Kidney glomerular epithelial cell (primary cell): Measurements from ENCODE around the gene MROH7.

ENCODE experiments used
- DNase-seq: peaks from one replicate; lab custom pipeline; 2025; lab: John Stamatoyannopoulos, UW

Gene MROH7

GRCh38 chr1:54651608-54652007 lies 10.0 kb downstream of the MROH7 start:
- no peak for DNase-seq

DNA sequence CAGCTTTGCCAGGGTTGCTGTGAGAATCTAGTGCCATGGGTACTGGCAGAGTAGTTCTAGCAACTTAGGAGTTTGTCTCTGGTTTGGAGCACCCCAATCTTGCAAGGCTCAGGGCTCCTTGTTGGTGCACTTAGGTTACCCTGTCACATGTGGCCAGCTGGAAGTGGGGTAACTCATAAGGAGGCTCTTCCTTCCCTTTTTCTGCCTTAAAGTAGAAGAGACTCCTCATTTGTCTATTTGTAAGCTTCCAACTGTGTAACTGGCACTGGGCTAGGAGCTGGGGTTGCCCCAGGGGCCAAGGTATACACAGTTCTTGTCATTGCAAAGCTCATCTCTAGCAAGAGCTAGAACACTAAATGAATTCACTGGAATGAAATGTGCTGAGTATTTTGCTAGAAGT lies 10.6 kb downstream of the MROH7 start:
- no peak for DNase-seq

GRCh38 chr1:54653036-54653435 lies 11.4 kb downstream of the MROH7 start:
- no peak for DNase-seq

GRCh38 chr1:54658164-54658913 lies 16.8 kb downstream of the MROH7 start:
- no peak for DNase-seq

- DNase-seq = no peak
These were observed 22.1 kb downstream of the MROH7 start for GRCh38 chr1:54663725-54664124.

GRCh38 chr1:54664364-54664763 lies 22.8 kb downstream of the MROH7 start:
- no peak for DNase-seq

DNA sequence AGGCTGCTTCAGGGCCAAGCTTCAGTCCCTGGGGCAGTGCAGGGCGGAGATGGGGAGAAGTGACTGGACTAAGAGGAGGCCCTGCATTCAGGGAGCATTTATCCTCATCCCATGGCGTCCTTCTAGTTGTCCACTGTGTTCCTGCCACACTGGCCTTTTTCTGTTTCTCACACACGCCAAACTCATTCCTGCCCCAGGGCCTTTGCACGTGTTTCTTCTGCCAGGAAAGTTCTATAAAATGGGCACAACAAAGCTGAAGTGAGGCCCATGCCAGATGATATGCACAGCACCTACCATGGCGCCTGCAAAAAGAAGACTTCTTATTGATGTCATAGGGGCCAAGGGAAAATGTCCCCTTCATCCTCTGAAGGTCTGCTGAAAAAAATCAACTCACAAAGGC lies 24.3 kb downstream of the MROH7 start:
- no peak for DNase-seq

- no peak for DNase-seq
These were observed 24.7 kb downstream of the MROH7 start for GRCh38 chr1:54666333-54666732.

DNA sequence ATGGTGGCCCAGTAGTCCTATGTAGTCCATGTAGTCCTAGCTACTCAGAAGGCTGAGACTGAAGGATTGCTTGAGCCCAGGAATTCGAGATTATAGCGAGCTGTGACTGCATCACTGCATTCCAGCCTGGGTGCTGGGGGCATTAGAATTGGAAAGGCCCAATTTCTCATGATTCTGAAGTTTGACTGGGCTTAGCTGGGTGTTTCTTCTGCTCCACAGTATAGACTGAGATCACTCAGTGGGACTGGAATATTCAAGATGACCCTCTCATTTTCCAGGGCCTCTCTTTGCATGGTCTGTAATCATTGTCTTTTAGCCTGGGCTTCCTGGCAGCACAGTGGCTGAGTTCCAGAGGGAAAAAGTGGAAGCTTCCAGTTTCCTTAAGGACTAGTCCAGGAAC lies 26.2 kb downstream of the MROH7 start:
- DNase-seq = no peak

GRCh38 chr1:54668567-54668966 lies 27.0 kb downstream of the MROH7 start:
- DNase-seq = no peak

DNA sequence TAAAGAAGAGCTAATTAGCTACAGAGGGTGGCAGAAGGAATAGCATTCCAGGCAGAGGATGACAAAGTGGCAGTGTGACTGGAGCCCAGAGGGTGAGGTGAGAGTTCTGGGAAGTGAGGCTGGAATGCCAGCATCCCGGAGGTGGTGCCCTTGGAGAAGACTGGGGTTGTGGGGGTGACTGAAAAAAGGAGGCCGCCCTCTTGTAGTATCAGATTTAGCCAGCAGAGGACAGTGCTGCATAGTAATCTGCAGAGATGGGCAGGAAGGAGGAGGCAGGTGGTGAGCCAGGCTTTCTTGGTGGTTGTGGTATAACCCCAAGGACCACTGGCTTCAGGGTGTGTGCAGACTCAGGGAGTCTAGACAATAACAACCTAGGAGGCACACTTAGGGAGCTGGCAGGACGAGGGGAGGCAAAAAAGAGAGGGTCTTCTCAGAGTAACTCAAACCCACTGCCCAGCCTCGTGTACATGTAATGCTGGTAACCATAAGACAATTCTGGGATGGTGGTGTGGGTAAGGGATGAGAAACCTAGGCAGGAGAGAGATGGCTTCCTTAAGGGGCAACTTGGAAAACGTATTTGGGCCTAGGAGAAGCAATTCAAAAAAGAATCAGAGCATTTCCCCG lies 30.5 kb downstream of the MROH7 start:
- DNase-seq = peak; percentile 11

- DNase-seq = no peak
These were observed 37.4 kb downstream of the MROH7 start for GRCh38 chr1:54678776-54679643.

DNA sequence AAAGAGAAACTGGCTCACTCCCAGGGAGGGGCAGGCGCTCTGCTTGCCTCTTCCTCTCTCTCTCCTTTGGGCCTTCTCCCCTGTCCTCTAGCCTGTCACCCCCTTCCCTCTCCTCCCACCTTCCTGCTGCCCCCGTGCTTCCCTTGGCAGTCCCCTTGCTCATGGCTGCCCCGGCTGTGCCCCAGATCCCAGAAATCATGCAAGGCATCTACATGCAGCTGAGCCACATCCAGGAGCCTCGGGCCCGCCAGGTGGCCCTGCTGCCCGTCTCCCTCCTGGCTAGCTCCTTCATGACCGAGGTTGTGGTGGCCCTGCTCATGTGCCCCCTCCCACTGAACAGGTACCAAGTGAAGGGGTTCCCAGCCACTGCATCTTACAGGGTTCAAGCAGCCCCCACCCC lies 38.1 kb downstream of the MROH7 start:
- DNase-seq = no peak

DNA sequence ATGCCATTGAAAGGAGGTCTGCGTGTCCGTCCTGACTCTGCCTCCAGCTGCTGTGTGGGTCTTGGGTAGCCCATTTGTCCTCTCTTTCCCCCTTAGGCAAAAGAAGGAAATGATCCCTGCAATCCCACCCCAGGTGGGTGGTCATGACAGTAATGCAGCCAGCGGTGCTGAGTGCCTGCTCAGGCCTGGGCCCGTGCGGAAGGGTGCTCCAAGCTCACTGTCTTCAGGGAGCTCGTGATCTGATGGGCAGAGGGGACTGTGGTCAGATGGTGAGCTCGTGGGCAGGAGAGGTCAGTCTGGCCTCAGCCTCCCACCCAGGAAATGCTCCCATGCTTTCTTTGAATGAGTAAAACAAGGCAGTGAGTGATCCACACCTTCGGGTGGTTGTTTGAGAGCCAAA lies 38.8 kb downstream of the MROH7 start:
- DNase-seq = no peak

DNA sequence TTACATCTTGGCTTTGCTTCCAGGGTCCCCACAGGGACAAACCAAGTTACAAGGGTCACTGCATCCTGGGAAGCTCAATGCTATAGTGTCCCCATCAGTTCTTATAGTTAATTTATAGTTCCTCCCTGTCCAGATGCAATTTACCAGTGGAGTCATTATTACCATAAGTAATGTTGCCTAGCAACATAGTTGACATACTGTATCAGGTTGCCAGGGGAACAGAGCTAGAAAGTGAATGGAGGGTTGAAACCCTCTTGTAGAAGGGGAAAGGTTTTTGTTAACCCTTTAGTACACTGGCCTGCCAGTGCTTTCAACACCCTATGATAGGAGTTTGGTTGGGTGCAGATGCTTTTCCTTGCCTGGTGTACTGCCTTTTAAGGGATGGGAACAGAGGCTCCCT lies 39.8 kb downstream of the MROH7 start:
- DNase-seq = no peak

GRCh38 chr1:54683453-54683852 lies 41.9 kb downstream of the MROH7 start:
- DNase-seq = no peak

- DNase-seq = no peak
These were observed 43.8 kb downstream of the MROH7 start for GRCh38 chr1:54685335-54685905.

DNA sequence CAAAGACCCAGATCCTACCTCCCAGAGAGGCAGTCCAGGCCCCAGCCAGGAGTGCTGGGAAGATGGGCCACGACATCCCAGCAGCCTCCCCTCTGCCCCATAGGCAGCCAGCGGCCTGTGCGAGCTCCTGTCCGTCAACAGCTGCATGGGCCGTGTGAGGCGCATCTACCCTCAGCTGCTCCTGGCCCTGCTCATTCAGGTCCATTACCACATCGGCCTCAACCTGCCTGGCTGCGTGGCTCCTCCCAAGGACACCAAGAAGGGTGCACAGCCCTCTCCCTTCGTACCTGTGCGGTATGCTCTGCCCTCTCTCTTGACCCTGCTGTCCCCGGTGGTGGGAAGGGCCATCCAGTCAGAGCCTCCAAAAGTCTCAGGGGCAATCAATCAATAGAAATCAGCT lies 44.6 kb downstream of the MROH7 start:
- DNase-seq = no peak

- DNase-seq = no peak
These were observed 53.2 kb downstream of the MROH7 start for GRCh38 chr1:54694771-54695170.

DNA sequence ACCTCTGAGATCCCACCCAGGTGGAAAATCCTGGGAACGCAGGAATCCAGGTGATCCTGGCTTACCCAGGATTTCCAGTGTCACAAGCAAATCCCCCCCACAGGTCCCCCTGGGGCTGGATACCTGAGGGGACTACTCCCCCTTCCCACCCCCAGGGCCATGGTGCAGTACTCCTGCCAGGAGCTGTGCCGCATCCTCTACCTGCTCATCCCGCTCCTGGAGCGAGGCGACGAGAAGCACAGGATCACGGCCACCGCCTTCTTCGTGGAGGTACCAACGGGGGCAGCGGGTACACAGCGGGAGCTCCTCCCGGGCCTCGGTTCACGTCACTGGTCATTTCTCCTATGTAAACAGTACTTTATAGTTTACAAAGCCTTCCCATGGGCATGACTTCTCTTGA lies 53.6 kb downstream of the MROH7 start:
- no peak for DNase-seq

DNA sequence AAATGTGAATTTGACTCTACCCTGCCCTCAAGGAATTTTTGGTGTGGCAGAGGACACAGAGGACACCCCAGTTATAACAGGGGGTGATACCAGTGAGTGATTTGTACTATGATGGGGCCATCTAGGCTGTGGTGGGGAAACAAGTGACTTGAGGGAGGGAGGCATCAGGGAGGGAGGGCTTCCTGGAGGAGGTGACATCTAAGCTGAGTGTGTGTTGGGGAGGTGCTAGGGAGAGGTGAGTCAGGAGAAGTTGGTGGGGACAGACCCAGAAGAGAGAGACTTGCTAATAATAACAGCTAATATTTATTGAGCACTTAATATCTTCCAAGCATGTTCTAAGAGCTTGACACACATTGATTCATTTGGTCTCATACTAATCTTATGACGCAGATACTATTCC lies 54.2 kb downstream of the MROH7 start:
- DNase-seq = no peak

- DNase-seq = no peak
These were observed 54.7 kb downstream of the MROH7 start for GRCh38 chr1:54696262-54696661.

- no peak for DNase-seq
These were observed 56.3 kb downstream of the MROH7 start for GRCh38 chr1:54697896-54698295.
